Measurements from ENCODE around the gene MCC. TPM values are rescaled to one million over a fixed set of nuclear protein-coding genes. Genes with fewer than 3 reads are reported as not detected.

Gene MCC
- total and polyA plus RNA-seq, 7 donors: 1.4 to 13.8 (median 4.4) TPM

GRCh38 chr5:113295111-113295539 lies 193.1 kb downstream of the MCC start:
- intact Hi-C loops (cut with DNase I): no loop called here
- no peak for TF ChIP-seq CTCF (IDR thresholded peaks at IDR 0.05)
- H3K4me3 ChIP-seq: peak overlapping the region; percentile 91
- H3K27me3 ChIP-seq (ENCODE audit: insufficient read depth in 3 of 3, low read length in 2 of 3): peaks cover 0 to 9% (median 0%) of the 10 kb centered on the region in 3 donors
- DNase-seq (no peak), ATAC-seq (peak in 1 of 4 donors; percentile 23)
- no peaks in the 10 kb centered on the region for H3K36me3 ChIP-seq (ENCODE audit: insufficient read depth in 1 of 2, low read depth in 1 of 2)
- H3K4me1 ChIP-seq: peaks cover 7% of the 10 kb centered on the region
- peak overlapping the region; percentile 84 for H3K27ac ChIP-seq
- WGBS, 3 donors: 4 to 10% (median 6%) methylated on average over 8 of the region's 8 CpGs
- no peaks in the 10 kb centered on the region for H3K9me3 ChIP-seq

- H3K36me3 ChIP-seq (ENCODE audit: insufficient read depth in 1 of 2, low read depth in 1 of 2): no peaks in the 10 kb centered on the region
- DNase-seq: peak; percentile 86 to 92
- peak overlapping the region; percentile 84 for H3K27ac ChIP-seq
- H3K4me3 ChIP-seq: peak overlapping the region; percentile 91
- H3K9me3 ChIP-seq: no peaks in the 10 kb centered on the region
- no peak for TF ChIP-seq CTCF (IDR thresholded peaks at IDR 0.05)
- H3K27me3 ChIP-seq (ENCODE audit: insufficient read depth in 3 of 3, low read length in 2 of 3): peaks cover 0 to 9% (median 0%) of the 10 kb centered on the region in 3 donors
- peak; percentile 90 to 96 (median 95) for ATAC-seq
- WGBS, 3 donors: 0 to 1% (median 1%) methylated on average over 55 to 60 of the region's 60 CpGs
- intact Hi-C loops (cut with DNase I): loop anchor here (5.0 kb wide), 2 partner anchors 77 to 92 kb away; no protein-coding TSS in a partner anchor
- H3K4me1 ChIP-seq: peaks cover 7% of the 10 kb centered on the region
These were observed 193.7 kb downstream of the MCC start for GRCh38 chr5:113294311-113295110.

- Histone ChIP-seq H3K27ac (peak overlapping the region; percentile 84), H3K36me3 (ENCODE audit: insufficient read depth in 1 of 2, low read depth in 1 of 2) (no peaks in the 10 kb centered on the region), H3K27me3 (ENCODE audit: insufficient read depth in 3 of 3, low read length in 2 of 3) (peaks cover 0 to 9% (median 0%) of the 10 kb centered on the region in 3 donors), H3K9me3 (no peaks in the 10 kb centered on the region), H3K4me3 (peak overlapping the region; percentile 91), H3K4me1 (peaks cover 7% of the 10 kb centered on the region)
- WGBS, 3 donors: 0% methylated on average over 11 of the region's 11 CpGs
- TF ChIP-seq CTCF (IDR thresholded peaks at IDR 0.05): no peak
- ATAC-seq: peak in 3 of 4 donors; percentile 2 to 49 (median 21)
- intact Hi-C loops (cut with DNase I): loop anchor here (5.0 kb wide), 2 partner anchors 77 to 92 kb away; no protein-coding TSS in a partner anchor
- no peak for DNase-seq
These were observed 194.3 kb downstream of the MCC start for GRCh38 chr5:113293975-113294310.

DNA sequence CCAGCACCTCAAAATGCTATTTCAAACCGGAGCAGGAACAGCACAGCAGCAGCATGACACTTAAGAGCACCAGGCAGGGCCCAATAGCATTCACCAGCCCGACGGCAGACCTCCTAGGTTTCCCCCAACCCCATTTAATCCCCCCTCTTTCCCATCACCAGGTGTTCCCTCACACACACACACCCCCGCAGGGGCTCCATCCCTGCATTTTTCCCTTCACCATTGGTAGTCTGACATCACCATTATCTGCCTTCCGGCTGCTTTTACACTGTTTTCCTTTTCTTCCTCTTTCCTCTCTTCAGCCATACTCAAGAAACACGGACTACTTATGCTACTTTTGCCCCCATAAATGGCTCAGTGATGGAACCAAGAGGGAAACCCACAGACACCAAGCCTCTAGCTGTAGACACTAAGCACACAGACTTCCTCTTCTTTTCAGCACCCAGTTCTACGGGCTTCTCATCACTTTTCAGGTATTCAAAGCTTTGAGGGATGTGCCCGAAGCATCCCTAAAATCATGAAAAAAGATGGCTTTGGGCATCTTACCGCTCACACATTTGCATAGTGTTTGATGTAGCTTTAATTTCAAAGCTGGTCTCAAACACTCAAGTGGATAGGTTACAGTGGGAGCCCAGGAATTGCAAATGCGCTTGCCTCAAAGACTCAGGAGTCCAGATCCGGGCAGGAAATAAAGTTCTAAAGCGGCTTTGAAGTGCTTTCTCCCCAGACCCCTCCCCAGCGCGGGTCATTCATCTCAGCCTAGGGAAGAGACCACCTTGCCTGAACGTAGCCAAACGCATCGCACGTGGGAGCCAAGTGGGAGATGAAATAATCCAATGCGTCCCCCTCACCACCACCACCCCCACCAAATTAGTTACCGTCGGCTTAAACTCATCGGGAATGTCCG lies 194.9 kb downstream of the MCC start:
- ATAC-seq (peak in 2 of 4 donors; percentile 3 to 17), DNase-seq (no peak)
- WGBS, 3 donors: 3 to 6% (median 3%) methylated on average over 23 of the region's 23 CpGs

More for the DNA sequence above, 194.9 kb downstream of the MCC start:
- intact Hi-C loops (cut with DNase I): loop anchor here (5.0 kb wide), 2 partner anchors 76 to 91 kb away; no protein-coding TSS in a partner anchor
- peak overlapping the region; percentile 84 for H3K27ac ChIP-seq
- no peak for TF ChIP-seq CTCF (IDR thresholded peaks at IDR 0.05)
- peaks cover 7% of the 10 kb centered on the region for H3K4me1 ChIP-seq
- H3K4me3 ChIP-seq: peak overlapping the region; percentile 91
- H3K36me3 ChIP-seq (ENCODE audit: insufficient read depth in 1 of 2, low read depth in 1 of 2): no peaks in the 10 kb centered on the region
- H3K27me3 ChIP-seq (ENCODE audit: insufficient read depth in 3 of 3, low read length in 2 of 3): peaks cover 0 to 9% (median 0%) of the 10 kb centered on the region in 3 donors
- no peaks in the 10 kb centered on the region for H3K9me3 ChIP-seq

Measured in psoas muscle (tissue), 8 donors.